ENCODE data around the gene RBMS3.
"Not testable (repeated sequence)": the region's sequence is repeated elsewhere in the genome, so short reads cannot be mapped to it uniquely, and the experiment has no call there.

Gene RBMS3

DNA sequence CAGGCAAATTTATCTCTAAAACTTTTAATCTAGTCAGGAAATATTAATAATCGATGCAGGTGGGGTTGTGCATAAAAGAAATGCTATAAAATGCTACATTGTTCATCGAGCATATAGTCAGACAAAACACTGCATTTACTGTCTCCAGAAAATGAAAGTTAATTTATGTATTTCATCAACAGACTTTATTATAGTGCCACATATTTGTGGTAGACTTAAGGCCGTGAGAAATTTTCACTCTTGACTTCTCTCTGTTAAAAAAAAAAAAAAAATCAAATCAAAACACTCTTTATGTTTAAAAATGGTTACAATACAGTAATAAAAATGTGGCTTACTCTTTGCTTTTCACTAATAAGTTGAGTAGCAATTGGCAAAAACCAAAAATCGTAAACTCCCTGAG is 67.4 kb downstream of the RBMS3 start:
- H3K4me3 ChIP-seq (ENCODE audit: low read depth in 1 of 2, low read length in 2 of 2), result no peak overlapping the region
- no peaks in the 10 kb centered on the region for H3K36me3 ChIP-seq (ENCODE audit: control insufficient read depth in 1 of 2, insufficient read depth in 2 of 2, low read length in 2 of 2)
- H3K4me1 ChIP-seq (ENCODE audit: control insufficient read depth in 1 of 2, insufficient read depth in 2 of 2, low read length in 2 of 2), result no peaks in the 10 kb centered on the region

DNA sequence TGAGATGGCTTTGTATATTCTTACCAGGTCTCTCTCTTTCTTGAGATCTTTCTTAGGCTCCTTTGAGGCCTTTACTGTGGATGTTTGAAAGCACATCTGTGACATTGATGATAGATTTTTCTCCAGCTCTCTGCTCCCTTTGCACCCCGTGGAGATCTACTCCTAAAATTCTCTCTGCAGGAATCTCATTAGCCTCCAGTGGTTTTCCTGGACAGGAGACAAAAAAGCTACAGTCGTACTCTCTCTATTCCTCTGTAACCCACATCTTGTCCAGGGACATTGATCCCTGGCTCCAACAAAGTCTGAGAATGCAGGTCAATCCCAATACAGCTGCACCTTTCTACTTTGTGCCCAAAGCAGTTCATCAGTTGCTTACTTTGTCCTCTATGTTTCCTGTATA is 68.2 kb downstream of the RBMS3 start:
- no peak overlapping the region for H3K9ac ChIP-seq (ENCODE audit: low read depth in 1 of 2, low read length in 2 of 2)
- no peak overlapping the region for H3K27ac ChIP-seq (ENCODE audit: low read depth, low read length)
- H3K27me3 ChIP-seq (ENCODE audit: control insufficient read depth in 1 of 2, insufficient read depth in 2 of 2, low read length in 2 of 2), result no peaks in the 10 kb centered on the region
- H3K36me3 ChIP-seq (ENCODE audit: control insufficient read depth in 1 of 2, insufficient read depth in 2 of 2, low read length in 2 of 2), result no peaks in the 10 kb centered on the region
- no peaks in the 10 kb centered on the region for H3K4me1 ChIP-seq (ENCODE audit: control insufficient read depth in 1 of 2, insufficient read depth in 2 of 2, low read length in 2 of 2)
- H3K9me3 ChIP-seq (ENCODE audit: control insufficient read depth in 1 of 2, low read length in 2 of 2), result no peaks in the 10 kb centered on the region
- no peak overlapping the region for H3K4me3 ChIP-seq (ENCODE audit: low read depth in 1 of 2, low read length in 2 of 2)

More for the DNA sequence above, 67.4 kb downstream of the RBMS3 start:
- H3K9ac ChIP-seq (ENCODE audit: low read depth in 1 of 2, low read length in 2 of 2), result no peak overlapping the region
- no peaks in the 10 kb centered on the region for H3K9me3 ChIP-seq (ENCODE audit: control insufficient read depth in 1 of 2, low read length in 2 of 2)
- H3K27me3 ChIP-seq (ENCODE audit: control insufficient read depth in 1 of 2, insufficient read depth in 2 of 2, low read length in 2 of 2), result no peaks in the 10 kb centered on the region
- H3K27ac ChIP-seq (ENCODE audit: low read depth, low read length), result no peak overlapping the region

DNA sequence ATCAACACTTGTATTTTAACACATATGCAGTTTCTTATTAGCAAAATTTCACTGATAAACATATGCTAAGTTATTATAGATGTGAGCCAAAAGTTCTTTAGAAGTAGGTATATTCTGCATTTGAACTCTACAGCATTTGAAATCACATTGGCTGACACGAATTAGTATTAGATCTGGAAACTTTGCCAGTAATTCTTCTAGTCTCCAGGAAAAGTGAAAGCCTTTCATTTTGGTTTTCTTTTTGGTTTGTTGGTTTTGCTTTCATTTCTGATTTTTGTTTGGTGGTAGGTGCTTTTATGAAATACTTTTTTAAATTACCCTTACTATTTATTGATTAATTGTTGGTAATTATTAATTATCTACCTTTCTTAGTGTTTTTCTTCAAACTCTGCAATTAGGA is 72.9 kb downstream of the RBMS3 start:
- H3K27ac ChIP-seq (ENCODE audit: low read depth, low read length), result no peak overlapping the region
- no peaks in the 10 kb centered on the region for H3K9me3 ChIP-seq (ENCODE audit: control insufficient read depth in 1 of 2, low read length in 2 of 2)
- H3K4me3 ChIP-seq (ENCODE audit: low read depth in 1 of 2, low read length in 2 of 2), result no peak overlapping the region
- no peak overlapping the region for H3K9ac ChIP-seq (ENCODE audit: low read depth in 1 of 2, low read length in 2 of 2)
- no peaks in the 10 kb centered on the region for H3K27me3 ChIP-seq (ENCODE audit: control insufficient read depth in 1 of 2, insufficient read depth in 2 of 2, low read length in 2 of 2)
- H3K4me1 ChIP-seq (ENCODE audit: control insufficient read depth in 1 of 2, insufficient read depth in 2 of 2, low read length in 2 of 2), result no peaks in the 10 kb centered on the region
- no peaks in the 10 kb centered on the region for H3K36me3 ChIP-seq (ENCODE audit: control insufficient read depth in 1 of 2, insufficient read depth in 2 of 2, low read length in 2 of 2)

DNA sequence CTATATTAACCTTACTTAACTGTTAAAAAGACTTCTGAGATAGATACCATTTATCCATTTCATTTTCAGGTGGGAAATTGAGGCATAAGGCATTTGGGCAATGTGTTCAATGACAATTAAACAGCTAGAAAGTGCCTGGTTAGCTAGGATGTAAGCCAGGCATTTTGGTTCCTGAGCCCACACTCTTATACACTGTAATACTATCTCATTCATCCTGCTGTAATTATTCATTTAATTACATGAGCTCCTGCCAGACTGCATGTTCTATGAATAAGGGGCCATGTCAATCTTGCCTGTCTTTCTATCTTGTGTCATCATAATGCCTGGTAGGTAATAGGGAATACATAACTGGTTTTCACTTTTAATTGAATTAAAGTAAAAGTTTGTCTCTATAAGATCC is 74.0 kb downstream of the RBMS3 start:
- no peaks in the 10 kb centered on the region for H3K36me3 ChIP-seq (ENCODE audit: control insufficient read depth in 1 of 2, insufficient read depth in 2 of 2, low read length in 2 of 2)
- no peaks in the 10 kb centered on the region for H3K9me3 ChIP-seq (ENCODE audit: control insufficient read depth in 1 of 2, low read length in 2 of 2)
- H3K4me3 ChIP-seq (ENCODE audit: low read depth in 1 of 2, low read length in 2 of 2), result no peak overlapping the region
- no peaks in the 10 kb centered on the region for H3K4me1 ChIP-seq (ENCODE audit: control insufficient read depth in 1 of 2, insufficient read depth in 2 of 2, low read length in 2 of 2)
- no peak overlapping the region for H3K9ac ChIP-seq (ENCODE audit: low read depth in 1 of 2, low read length in 2 of 2)
- no peaks in the 10 kb centered on the region for H3K27me3 ChIP-seq (ENCODE audit: control insufficient read depth in 1 of 2, insufficient read depth in 2 of 2, low read length in 2 of 2)
- no peak overlapping the region for H3K27ac ChIP-seq (ENCODE audit: low read depth, low read length)

DNA sequence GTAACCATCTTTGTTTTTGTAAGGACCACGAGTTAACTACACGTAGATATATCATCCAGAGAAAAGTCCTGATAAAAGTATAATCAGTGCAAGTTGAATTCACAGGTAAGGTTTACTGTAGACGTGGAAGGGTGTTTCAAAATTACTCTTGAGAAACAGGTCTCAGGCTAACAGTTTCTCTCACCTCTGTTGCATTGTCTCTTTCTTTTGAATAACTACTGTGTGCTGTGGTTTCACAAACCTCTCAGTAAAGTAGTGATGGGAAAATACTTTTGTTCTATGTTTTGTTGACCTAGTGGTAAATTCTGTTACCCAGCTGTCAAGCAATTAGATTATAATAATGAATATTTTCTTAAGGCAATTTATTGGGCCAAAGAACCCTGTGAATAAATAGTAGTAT is 75.2 kb downstream of the RBMS3 start:
- no peaks in the 10 kb centered on the region for H3K9me3 ChIP-seq (ENCODE audit: control insufficient read depth in 1 of 2, low read length in 2 of 2)
- no peak overlapping the region for H3K9ac ChIP-seq (ENCODE audit: low read depth in 1 of 2, low read length in 2 of 2)
- H3K4me1 ChIP-seq (ENCODE audit: control insufficient read depth in 1 of 2, insufficient read depth in 2 of 2, low read length in 2 of 2), result no peaks in the 10 kb centered on the region
- H3K27me3 ChIP-seq (ENCODE audit: control insufficient read depth in 1 of 2, insufficient read depth in 2 of 2, low read length in 2 of 2), result no peaks in the 10 kb centered on the region
- H3K36me3 ChIP-seq (ENCODE audit: control insufficient read depth in 1 of 2, insufficient read depth in 2 of 2, low read length in 2 of 2), result no peaks in the 10 kb centered on the region
- H3K27ac ChIP-seq (ENCODE audit: low read depth, low read length), result no peak overlapping the region
- no peak overlapping the region for H3K4me3 ChIP-seq (ENCODE audit: low read depth in 1 of 2, low read length in 2 of 2)

DNA sequence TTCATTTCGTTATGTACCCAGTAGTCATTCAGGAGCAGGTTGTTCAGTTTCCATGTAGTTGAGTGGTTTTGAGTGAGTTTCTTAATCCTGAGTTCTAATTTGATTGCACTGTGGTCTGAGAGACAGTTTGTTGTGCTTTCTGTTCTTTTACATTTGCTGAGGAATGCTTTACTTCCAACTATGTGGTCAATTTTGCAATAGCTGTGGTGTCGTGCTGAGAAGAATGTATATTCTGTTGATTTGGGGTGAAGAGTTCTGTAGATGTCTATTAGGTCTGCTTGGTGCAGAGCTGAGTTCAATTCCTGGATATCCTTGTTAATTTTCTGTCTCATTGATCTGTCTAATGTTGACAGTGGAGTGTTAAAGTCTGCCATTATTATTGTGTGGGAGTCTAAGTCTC is 79.4 kb downstream of the RBMS3 start:
- H3K4me3 ChIP-seq (ENCODE audit: low read depth in 1 of 2, low read length in 2 of 2); H3K36me3 ChIP-seq (ENCODE audit: control insufficient read depth in 1 of 2, insufficient read depth in 2 of 2, low read length in 2 of 2); H3K9ac ChIP-seq (ENCODE audit: low read depth in 1 of 2, low read length in 2 of 2); H3K9me3 ChIP-seq (ENCODE audit: control insufficient read depth in 1 of 2, low read length in 2 of 2); H3K27ac ChIP-seq (ENCODE audit: low read depth, low read length); H3K27me3 ChIP-seq (ENCODE audit: control insufficient read depth in 1 of 2, insufficient read depth in 2 of 2, low read length in 2 of 2); H3K4me1 ChIP-seq (ENCODE audit: control insufficient read depth in 1 of 2, insufficient read depth in 2 of 2, low read length in 2 of 2): not testable (repeated sequence)

DNA sequence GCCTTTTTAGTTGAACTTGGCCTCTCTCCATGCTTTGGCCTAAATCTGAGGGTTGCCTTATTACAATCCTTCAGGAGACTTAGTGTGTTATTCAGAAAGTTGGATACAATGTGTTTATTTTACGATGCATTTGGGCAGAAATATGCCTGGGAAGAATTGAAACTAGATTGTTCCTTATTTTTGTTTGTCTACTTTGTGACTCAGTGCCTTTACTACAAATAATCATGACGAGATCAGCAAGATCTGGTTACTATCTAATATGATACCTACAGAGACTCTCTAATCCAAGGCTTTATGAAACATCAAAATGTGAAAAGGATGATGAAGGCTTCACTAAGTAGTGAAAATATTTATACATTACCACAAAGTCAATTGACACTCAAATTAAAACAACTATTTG is 82.2 kb downstream of the RBMS3 start:
- Histone ChIP-seq H3K4me3 (ENCODE audit: low read depth in 1 of 2, low read length in 2 of 2) (no peak overlapping the region), H3K4me1 (ENCODE audit: control insufficient read depth in 1 of 2, insufficient read depth in 2 of 2, low read length in 2 of 2) (no peaks in the 10 kb centered on the region), H3K27ac (ENCODE audit: low read depth, low read length) (no peak overlapping the region)

DNA sequence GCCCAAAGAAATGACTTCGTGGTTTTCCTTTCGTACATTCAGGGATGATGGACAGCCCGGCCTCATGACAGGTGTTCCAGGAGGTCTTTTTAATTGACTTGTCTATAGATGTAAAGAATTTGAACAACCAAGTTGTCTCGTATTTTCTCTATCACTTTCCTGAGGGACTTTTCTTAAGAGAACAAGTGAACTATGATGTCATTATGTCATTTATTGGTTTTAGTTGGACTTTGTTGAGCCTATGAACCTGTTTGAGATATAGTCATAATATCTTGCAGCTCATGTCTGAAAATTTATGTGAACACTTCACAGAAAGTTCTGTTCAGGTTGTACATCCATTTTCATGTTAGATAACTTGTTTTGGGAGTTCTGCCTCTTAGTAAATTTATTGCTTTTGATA is 89.2 kb downstream of the RBMS3 start:
- H3K27ac ChIP-seq (ENCODE audit: low read depth, low read length), result no peak overlapping the region
- no peaks in the 10 kb centered on the region for H3K27me3 ChIP-seq (ENCODE audit: control insufficient read depth in 1 of 2, insufficient read depth in 2 of 2, low read length in 2 of 2)
- H3K9ac ChIP-seq (ENCODE audit: low read depth in 1 of 2, low read length in 2 of 2), result no peak overlapping the region
- no peaks in the 10 kb centered on the region for H3K4me1 ChIP-seq (ENCODE audit: control insufficient read depth in 1 of 2, insufficient read depth in 2 of 2, low read length in 2 of 2)
- H3K9me3 ChIP-seq (ENCODE audit: control insufficient read depth in 1 of 2, low read length in 2 of 2), result no peaks in the 10 kb centered on the region
- H3K36me3 ChIP-seq (ENCODE audit: control insufficient read depth in 1 of 2, insufficient read depth in 2 of 2, low read length in 2 of 2), result no peaks in the 10 kb centered on the region
- H3K4me3 ChIP-seq (ENCODE audit: low read depth in 1 of 2, low read length in 2 of 2), result no peak overlapping the region

More for the DNA sequence above, 82.2 kb downstream of the RBMS3 start:
- Histone ChIP-seq H3K9ac (ENCODE audit: low read depth in 1 of 2, low read length in 2 of 2) (no peak overlapping the region), H3K27me3 (ENCODE audit: control insufficient read depth in 1 of 2, insufficient read depth in 2 of 2, low read length in 2 of 2) (no peaks in the 10 kb centered on the region), H3K9me3 (ENCODE audit: control insufficient read depth in 1 of 2, low read length in 2 of 2) (no peaks in the 10 kb centered on the region), H3K36me3 (ENCODE audit: control insufficient read depth in 1 of 2, insufficient read depth in 2 of 2, low read length in 2 of 2) (no peaks in the 10 kb centered on the region)

DNA sequence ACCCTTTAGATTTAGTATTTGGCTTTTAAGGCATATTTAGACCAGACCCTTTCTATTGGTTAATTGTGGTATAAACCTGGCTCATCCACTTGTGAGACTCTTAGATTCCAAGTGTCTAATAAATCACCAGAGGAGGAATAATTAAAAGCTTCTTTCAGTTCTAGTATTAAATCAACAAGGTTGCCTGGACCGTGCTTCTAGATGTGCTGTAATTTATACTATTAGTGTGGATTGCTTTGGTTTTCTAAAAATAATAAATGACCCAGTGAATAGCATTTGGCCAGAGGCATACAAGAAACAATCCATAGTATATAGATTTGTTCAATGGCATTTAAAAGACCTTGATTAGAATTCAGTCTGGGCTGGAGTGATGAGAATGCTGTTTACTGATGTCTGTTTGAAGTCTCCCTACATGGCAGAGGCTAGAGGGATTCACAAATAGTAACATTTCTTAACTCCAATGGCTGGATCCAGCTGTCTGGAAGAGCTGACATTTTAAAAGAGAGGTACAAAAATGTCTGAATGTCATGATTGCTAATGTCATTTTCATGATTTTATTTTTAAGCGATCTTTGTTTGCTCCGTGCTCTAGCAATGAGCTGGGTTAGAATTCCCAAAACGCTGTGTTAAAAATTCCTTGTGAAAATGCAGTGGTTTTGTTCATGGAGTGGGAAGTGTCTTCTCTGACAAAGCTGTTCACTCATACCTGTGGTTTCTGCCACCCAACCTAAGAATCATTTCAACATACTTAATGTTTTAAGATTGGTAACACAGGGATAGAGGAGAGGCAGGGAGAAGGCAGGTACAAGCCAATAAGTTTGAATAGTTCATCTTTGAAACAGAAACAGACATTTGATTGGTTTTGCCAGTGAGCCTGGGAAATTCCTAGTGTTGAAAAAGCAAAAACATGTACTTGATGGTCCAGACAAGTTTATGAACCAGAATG is 89.9 kb downstream of the RBMS3 start:
- no peaks in the 10 kb centered on the region for H3K9me3 ChIP-seq (ENCODE audit: control insufficient read depth in 1 of 2, low read length in 2 of 2)
- H3K9ac ChIP-seq (ENCODE audit: low read depth in 1 of 2, low read length in 2 of 2), result no peak overlapping the region
- H3K27ac ChIP-seq (ENCODE audit: low read depth, low read length), result no peak overlapping the region
- no peaks in the 10 kb centered on the region for H3K36me3 ChIP-seq (ENCODE audit: control insufficient read depth in 1 of 2, insufficient read depth in 2 of 2, low read length in 2 of 2)
- H3K27me3 ChIP-seq (ENCODE audit: control insufficient read depth in 1 of 2, insufficient read depth in 2 of 2, low read length in 2 of 2), result no peaks in the 10 kb centered on the region
- no peak overlapping the region for H3K4me3 ChIP-seq (ENCODE audit: low read depth in 1 of 2, low read length in 2 of 2)
- H3K4me1 ChIP-seq (ENCODE audit: control insufficient read depth in 1 of 2, insufficient read depth in 2 of 2, low read length in 2 of 2), result no peaks in the 10 kb centered on the region

DNA sequence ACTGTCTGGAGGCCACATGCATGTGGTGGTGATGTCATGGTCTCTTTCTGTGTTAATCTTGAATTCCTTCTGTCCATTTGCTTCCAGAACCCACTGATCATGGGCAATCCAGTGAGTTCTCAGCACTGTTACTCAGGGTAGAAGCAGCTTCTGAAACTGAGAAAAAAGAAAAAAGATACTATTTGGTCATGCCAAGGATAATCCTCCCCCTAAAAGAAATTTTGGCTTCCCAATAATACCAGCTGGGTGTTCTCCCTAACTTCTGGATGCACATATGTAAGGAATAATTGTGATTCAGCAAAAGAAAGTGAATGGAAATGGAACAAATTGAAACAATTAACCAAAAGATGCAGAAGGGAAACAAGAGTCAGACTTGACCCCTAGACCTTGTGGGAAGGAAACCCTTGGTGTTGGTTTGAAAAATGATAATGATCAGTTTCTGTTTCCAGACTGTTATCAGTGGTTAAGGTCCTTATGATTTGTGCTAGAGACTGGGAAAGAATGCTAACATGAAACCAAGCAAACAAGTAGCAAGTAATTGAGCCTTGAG is 92.3 kb downstream of the RBMS3 start:
- Histone ChIP-seq H3K4me3 (ENCODE audit: low read depth in 1 of 2, low read length in 2 of 2) (no peak overlapping the region), H3K9me3 (ENCODE audit: control insufficient read depth in 1 of 2, low read length in 2 of 2) (no peaks in the 10 kb centered on the region), H3K27me3 (ENCODE audit: control insufficient read depth in 1 of 2, insufficient read depth in 2 of 2, low read length in 2 of 2) (no peaks in the 10 kb centered on the region), H3K36me3 (ENCODE audit: control insufficient read depth in 1 of 2, insufficient read depth in 2 of 2, low read length in 2 of 2) (no peaks in the 10 kb centered on the region), H3K27ac (ENCODE audit: low read depth, low read length) (no peak overlapping the region), H3K9ac (ENCODE audit: low read depth in 1 of 2, low read length in 2 of 2) (no peak overlapping the region), H3K4me1 (ENCODE audit: control insufficient read depth in 1 of 2, insufficient read depth in 2 of 2, low read length in 2 of 2) (no peaks in the 10 kb centered on the region)
